Caco-2 (cell line): Measurements from ENCODE around the gene DMBX1. TPM values are rescaled to one million over a fixed set of nuclear protein-coding genes. Genes with fewer than 3 reads are reported as not detected.

Source experiments
- BruUV-seq: library from RNA; stranded (reverse); fragments of 400-500 nt; replicated peaks from 2 replicates; lab custom pipeline; 2021; lab: Mats Ljungman, UMichigan
- CTCF ChIA-PET: fragments of 300-600 bp; sonication (Branson Sonifier 250); formaldehyde crosslinking; loops from one replicate; lab custom pipeline; 2022; ENCODE audit warnings: antibody characterized with exemption; lab: Charles Lee
- POLR2A ChIA-PET: fragments of 300-600 bp; sonication (Branson Sonifier 250); formaldehyde crosslinking; loops from one replicate; lab custom pipeline; 2022; ENCODE audit warnings: antibody characterized with exemption; lab: Charles Lee
- DNase-seq, 2 experiments: peaks; one replicate each; pipeline versions ENCODE4 v3.0.0 to v3.0.0-alpha.2; 2020 to 2022
- H3K27me3 ChIP-seq: replicated peaks from 2 replicates; pipeline ENCODE4 v1.6.0; 2011; ENCODE audit warnings: low read length; ENCODE audit not compliant: control insufficient read depth, insufficient read depth
- H3K36me3 ChIP-seq: 2 replicates; pipeline ENCODE4 v1.5.1; 2011; ENCODE audit warnings: low read length; ENCODE audit not compliant: control insufficient read depth, insufficient read depth
- H3K4me1 ChIP-seq: fragments of 250-450 bp; sonication (Bioruptor Pico); 2 replicates; pipeline ENCODE4 v1.5.1; 2020; ENCODE audit warnings: mild to moderate bottlenecking
- H3K4me3 ChIP-seq: 2 replicates; pipeline ENCODE4 v1.5.1; 2011; ENCODE audit warnings: low read depth, mild to moderate bottlenecking, control low read depth, low read length
- H3K9me3 ChIP-seq: fragments of 250-450 bp; sonication (Bioruptor Pico); 2 replicates; pipeline ENCODE4 v1.5.1; 2020; ENCODE audit warnings: mild to moderate bottlenecking, moderate library complexity
- H3K27ac Mint-ChIP-seq: one replicate; pipeline ENCODE4 v1.8.0; 2022; ENCODE audit warnings: mixed read lengths; ENCODE audit not compliant: unreplicated experiment
- H3K27me3 Mint-ChIP-seq: one replicate; pipeline ENCODE4 v1.8.0; 2022; ENCODE audit warnings: mixed read lengths; ENCODE audit not compliant: insufficient read depth, unreplicated experiment
- H3K36me3 Mint-ChIP-seq: one replicate; pipeline ENCODE4 v1.8.0; 2022; ENCODE audit warnings: mild to moderate bottlenecking, mixed read lengths; ENCODE audit not compliant: insufficient read depth, unreplicated experiment
- H3K4me1 Mint-ChIP-seq: one replicate; pipeline ENCODE4 v1.8.0; 2022; ENCODE audit warnings: low read depth, mixed read lengths; ENCODE audit not compliant: unreplicated experiment
- H3K4me3 Mint-ChIP-seq: one replicate; pipeline ENCODE4 v1.8.0; 2022; ENCODE audit warnings: mild to moderate bottlenecking, moderate library complexity, mixed read lengths; ENCODE audit not compliant: unreplicated experiment
- H3K9me3 Mint-ChIP-seq: one replicate; pipeline ENCODE4 v1.8.0; 2022; ENCODE audit warnings: mixed read lengths; ENCODE audit not compliant: unreplicated experiment
- CTCF ChIP-seq, 2 experiments: fragments of 200-600 bp in 1 of 2; IDR thresholded peaks; 1 replicate in 1 of 2; 2 replicates in 1 of 2; pipeline versions ENCODE4 v1.5.1 to v1.8.0; 2011 to 2022; ENCODE audit warnings: antibody characterized with exemption in 1 of 2, control low read depth in 1 of 2, inconsistent platforms in 1 of 2, low read depth in 1 of 2, low read length in 1 of 2, mild to moderate bottlenecking in 1 of 2, moderate library complexity in 1 of 2; ENCODE audit not compliant: insufficient read depth in 1 of 2, severe bottlenecking in 1 of 2, unreplicated experiment in 1 of 2
- intact Hi-C: fragments of 100-400 bp; cut with micrococcal nuclease; formaldehyde crosslinking; loops from one replicate; pipeline ENCODE4 v1.10.0; 2022; ENCODE audit not compliant: unreplicated experiment
- total RNA-seq: library from RNA; stranded (reverse); gene quantifications from 2 replicates; pipeline ENCODE4 v1.2.3, GENCODE V29; 2022

Gene DMBX1
- total RNA-seq, 1 experiment from 2014 or later = 0.16 TPM

GRCh38 chr1:46457178-46457577 lies 32.5 kb upstream of the DMBX1 start:
- peaks cover 25% of the 10 kb centered on the region for H3K27me3 Mint-ChIP-seq
- H3K4me1 ChIP-seq = no peaks in the 10 kb centered on the region
- no peaks in the 10 kb centered on the region for H3K36me3 ChIP-seq
- H3K4me3 ChIP-seq = no peak overlapping the region
- no peaks in the 10 kb centered on the region for H3K36me3 Mint-ChIP-seq
- intact Hi-C loops = no loop called here
- no peaks in the 10 kb centered on the region for H3K4me1 Mint-ChIP-seq
- BruUV-seq = no TSS peak
- no peak overlapping the region for H3K27ac Mint-ChIP-seq
- H3K27me3 ChIP-seq = no peaks in the 10 kb centered on the region
- H3K9me3 ChIP-seq = no peaks in the 10 kb centered on the region
- H3K9me3 Mint-ChIP-seq = no peaks in the 10 kb centered on the region
- no peak overlapping the region for H3K4me3 Mint-ChIP-seq
- no peak for TF ChIP-seq CTCF (IDR thresholded peaks at IDR 0.05; ENCODE audit: insufficient read depth in 1 of 2, low read depth in 1 of 2, low read length in 1 of 2, severe bottlenecking in 1 of 2, unreplicated experiment in 1 of 2)
- ChIA-PET CTCF (no interaction called here), POLR2A (no interaction called here)
- DNase-seq = no peak

- H3K4me1 Mint-ChIP-seq = no peaks in the 10 kb centered on the region
- BruUV-seq = no TSS peak
- no peaks in the 10 kb centered on the region for H3K4me1 ChIP-seq
- ChIA-PET CTCF (interaction anchor here (1.0 kb wide), 1 partner anchor 11 kb away, joined by 5 read pairs; no protein-coding TSS in a partner anchor), POLR2A (no interaction called here)
- no peak overlapping the region for H3K27ac Mint-ChIP-seq
- no peaks in the 10 kb centered on the region for H3K36me3 Mint-ChIP-seq
- no peaks in the 10 kb centered on the region for H3K27me3 ChIP-seq
- H3K4me3 ChIP-seq = no peak overlapping the region
- intact Hi-C loops = no loop called here
- H3K27me3 Mint-ChIP-seq = peaks cover 29% of the 10 kb centered on the region
- no peaks in the 10 kb centered on the region for H3K36me3 ChIP-seq
- no peaks in the 10 kb centered on the region for H3K9me3 Mint-ChIP-seq
- TF ChIP-seq CTCF (IDR thresholded peaks at IDR 0.05; ENCODE audit: insufficient read depth in 1 of 2, low read depth in 1 of 2, low read length in 1 of 2, severe bottlenecking in 1 of 2, unreplicated experiment in 1 of 2) = no peak
- H3K4me3 Mint-ChIP-seq = no peak overlapping the region
- no peaks in the 10 kb centered on the region for H3K9me3 ChIP-seq
- no peak for DNase-seq
These were observed 31.4 kb upstream of the DMBX1 start for GRCh38 chr1:46458190-46458589.

GRCh38 chr1:46458846-46459245 lies 30.8 kb upstream of the DMBX1 start:
- Histone ChIP-seq H3K9me3 (no peaks in the 10 kb centered on the region), H3K36me3 (no peaks in the 10 kb centered on the region), H3K4me1 (no peaks in the 10 kb centered on the region), H3K27me3 (no peaks in the 10 kb centered on the region), H3K4me3 (no peak overlapping the region)
- POLR2A ChIA-PET = no interaction called here
- no TSS peak for BruUV-seq
- no peaks in the 10 kb centered on the region for H3K4me1 Mint-ChIP-seq
- H3K9me3 Mint-ChIP-seq = no peaks in the 10 kb centered on the region
- H3K27ac Mint-ChIP-seq = no peak overlapping the region
- intact Hi-C loops = no loop called here
- CTCF ChIA-PET = interaction anchor here (1.0 kb wide), 1 partner anchor 12 kb away, joined by 5 read pairs; no protein-coding TSS in a partner anchor
- no peak overlapping the region for H3K4me3 Mint-ChIP-seq
- H3K27me3 Mint-ChIP-seq = peaks cover 30% of the 10 kb centered on the region
- DNase-seq = no peak
- H3K36me3 Mint-ChIP-seq = no peaks in the 10 kb centered on the region
- no peak for TF ChIP-seq CTCF (IDR thresholded peaks at IDR 0.05; ENCODE audit: insufficient read depth in 1 of 2, low read depth in 1 of 2, low read length in 1 of 2, severe bottlenecking in 1 of 2, unreplicated experiment in 1 of 2)
